H1 (cell line): Measurements from ENCODE around the gene RGS9. TPM values are rescaled to one million over a fixed set of nuclear protein-coding genes. Genes with fewer than 3 reads are reported as not detected.

Source experiments
- BACH1 ChIP-seq: IDR thresholded peaks from 2 replicates; pipeline ENCODE4 v1.6.1; 2012; ENCODE audit warnings: low read length, improper control_type of control experiment
- CHD1 ChIP-seq: IDR thresholded peaks from 2 replicates; pipeline ENCODE4 v1.6.1; 2012; ENCODE audit warnings: low read depth, low read length, improper control_type of control experiment
- JUN ChIP-seq: IDR thresholded peaks from 2 replicates; pipeline ENCODE4 v1.6.1; 2011; ENCODE audit warnings: low read depth, mild to moderate bottlenecking, improper control_type of control experiment, low read length
- NRF1 ChIP-seq: IDR thresholded peaks from 2 replicates; pipeline ENCODE4 v1.6.1; 2011; ENCODE audit warnings: mild to moderate bottlenecking, low read depth, low read length, improper control_type of control experiment
- SRF ChIP-seq: IDR thresholded peaks from 2 replicates; pipeline ENCODE4 v1.6.1; 2011; ENCODE audit warnings: mild to moderate bottlenecking, low read depth, low read length, moderate library complexity
- SUZ12 ChIP-seq: fragments of 200-600 bp; sonication (generic); IDR thresholded peaks from 2 replicates; pipeline ENCODE4 v1.6.1; 2012; ENCODE audit warnings: mild to moderate bottlenecking, inconsistent platforms, low read length, moderate library complexity, mixed read lengths
- TAF7 ChIP-seq: optimal IDR thresholded peaks from 2 replicates; pipeline ENCODE3; 2011; ENCODE audit warnings: low read depth, mild to moderate bottlenecking, inconsistent platforms, low read length, moderate library complexity, borderline replicate concordance
- polyA plus RNA-seq, 7 experiments: library from polyadenylated mRNA; depleted of rRNA in 3 of 7; stranded (reverse) in 5 of 7; unstranded in 2 of 7; fragments of >200 nt in 5 of 7; fragments of 200-250 nt in 2 of 7; gene quantifications; 1 replicate in 5 of 7; 2 replicates in 1 of 7; 4 replicates in 1 of 7; pipeline versions ENCODE4 v1.2.1 to v1.2.3, GENCODE V29; 2011 to 2013; ENCODE audit warnings: missing spikeins in 2 of 7, mixed read lengths in 2 of 7
- total RNA-seq: library from RNA; stranded (reverse); fragmentation: NEBNext Ultra II Directional; extraction: Animal tissue kit (Norgen Biotek cat#: 25700); gene quantifications from 2 replicates; pipeline ENCODE4 v1.2.1, GENCODE V29; 2021
- TF ChIP-seq, protein P1 (sequence below): fragments of 300-600 bp; sonication (generic); IDR thresholded peaks from 2 replicates; pipeline ENCODE4 v1.7.1; 2012; ENCODE audit warnings: low read length, moderate library complexity, mild to moderate bottlenecking, inconsistent platforms; ENCODE audit not compliant: insufficient replicate concordance

RGS9 gene
- total and polyA plus RNA-seq, 2 of the 8 experiments (the other 6 are each of a cell fraction or from before 2014, with no cell fraction given): 8.9 to 20.5 TPM

DNA sequence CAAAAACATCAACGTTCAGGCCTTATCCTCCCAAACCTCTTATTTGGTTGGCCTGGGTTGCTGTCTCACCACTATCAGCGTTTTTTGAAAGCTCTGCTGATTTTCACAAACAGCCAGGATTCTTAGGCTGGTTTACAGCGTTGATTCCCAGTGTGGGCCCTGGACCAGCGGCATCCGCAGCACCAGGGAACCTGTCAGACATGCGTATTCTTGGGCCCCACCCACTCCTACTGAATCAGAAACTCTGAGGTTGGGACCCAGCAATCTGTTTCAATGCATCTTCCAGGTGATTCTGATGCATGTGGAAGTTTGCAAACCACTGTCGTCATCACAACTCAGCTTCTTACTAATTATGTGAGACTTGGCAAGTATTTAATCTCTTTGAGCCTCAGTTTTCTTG, 58.5 kb downstream of the RGS9 start (continued):
- TF ChIP-seq, protein P1, sequence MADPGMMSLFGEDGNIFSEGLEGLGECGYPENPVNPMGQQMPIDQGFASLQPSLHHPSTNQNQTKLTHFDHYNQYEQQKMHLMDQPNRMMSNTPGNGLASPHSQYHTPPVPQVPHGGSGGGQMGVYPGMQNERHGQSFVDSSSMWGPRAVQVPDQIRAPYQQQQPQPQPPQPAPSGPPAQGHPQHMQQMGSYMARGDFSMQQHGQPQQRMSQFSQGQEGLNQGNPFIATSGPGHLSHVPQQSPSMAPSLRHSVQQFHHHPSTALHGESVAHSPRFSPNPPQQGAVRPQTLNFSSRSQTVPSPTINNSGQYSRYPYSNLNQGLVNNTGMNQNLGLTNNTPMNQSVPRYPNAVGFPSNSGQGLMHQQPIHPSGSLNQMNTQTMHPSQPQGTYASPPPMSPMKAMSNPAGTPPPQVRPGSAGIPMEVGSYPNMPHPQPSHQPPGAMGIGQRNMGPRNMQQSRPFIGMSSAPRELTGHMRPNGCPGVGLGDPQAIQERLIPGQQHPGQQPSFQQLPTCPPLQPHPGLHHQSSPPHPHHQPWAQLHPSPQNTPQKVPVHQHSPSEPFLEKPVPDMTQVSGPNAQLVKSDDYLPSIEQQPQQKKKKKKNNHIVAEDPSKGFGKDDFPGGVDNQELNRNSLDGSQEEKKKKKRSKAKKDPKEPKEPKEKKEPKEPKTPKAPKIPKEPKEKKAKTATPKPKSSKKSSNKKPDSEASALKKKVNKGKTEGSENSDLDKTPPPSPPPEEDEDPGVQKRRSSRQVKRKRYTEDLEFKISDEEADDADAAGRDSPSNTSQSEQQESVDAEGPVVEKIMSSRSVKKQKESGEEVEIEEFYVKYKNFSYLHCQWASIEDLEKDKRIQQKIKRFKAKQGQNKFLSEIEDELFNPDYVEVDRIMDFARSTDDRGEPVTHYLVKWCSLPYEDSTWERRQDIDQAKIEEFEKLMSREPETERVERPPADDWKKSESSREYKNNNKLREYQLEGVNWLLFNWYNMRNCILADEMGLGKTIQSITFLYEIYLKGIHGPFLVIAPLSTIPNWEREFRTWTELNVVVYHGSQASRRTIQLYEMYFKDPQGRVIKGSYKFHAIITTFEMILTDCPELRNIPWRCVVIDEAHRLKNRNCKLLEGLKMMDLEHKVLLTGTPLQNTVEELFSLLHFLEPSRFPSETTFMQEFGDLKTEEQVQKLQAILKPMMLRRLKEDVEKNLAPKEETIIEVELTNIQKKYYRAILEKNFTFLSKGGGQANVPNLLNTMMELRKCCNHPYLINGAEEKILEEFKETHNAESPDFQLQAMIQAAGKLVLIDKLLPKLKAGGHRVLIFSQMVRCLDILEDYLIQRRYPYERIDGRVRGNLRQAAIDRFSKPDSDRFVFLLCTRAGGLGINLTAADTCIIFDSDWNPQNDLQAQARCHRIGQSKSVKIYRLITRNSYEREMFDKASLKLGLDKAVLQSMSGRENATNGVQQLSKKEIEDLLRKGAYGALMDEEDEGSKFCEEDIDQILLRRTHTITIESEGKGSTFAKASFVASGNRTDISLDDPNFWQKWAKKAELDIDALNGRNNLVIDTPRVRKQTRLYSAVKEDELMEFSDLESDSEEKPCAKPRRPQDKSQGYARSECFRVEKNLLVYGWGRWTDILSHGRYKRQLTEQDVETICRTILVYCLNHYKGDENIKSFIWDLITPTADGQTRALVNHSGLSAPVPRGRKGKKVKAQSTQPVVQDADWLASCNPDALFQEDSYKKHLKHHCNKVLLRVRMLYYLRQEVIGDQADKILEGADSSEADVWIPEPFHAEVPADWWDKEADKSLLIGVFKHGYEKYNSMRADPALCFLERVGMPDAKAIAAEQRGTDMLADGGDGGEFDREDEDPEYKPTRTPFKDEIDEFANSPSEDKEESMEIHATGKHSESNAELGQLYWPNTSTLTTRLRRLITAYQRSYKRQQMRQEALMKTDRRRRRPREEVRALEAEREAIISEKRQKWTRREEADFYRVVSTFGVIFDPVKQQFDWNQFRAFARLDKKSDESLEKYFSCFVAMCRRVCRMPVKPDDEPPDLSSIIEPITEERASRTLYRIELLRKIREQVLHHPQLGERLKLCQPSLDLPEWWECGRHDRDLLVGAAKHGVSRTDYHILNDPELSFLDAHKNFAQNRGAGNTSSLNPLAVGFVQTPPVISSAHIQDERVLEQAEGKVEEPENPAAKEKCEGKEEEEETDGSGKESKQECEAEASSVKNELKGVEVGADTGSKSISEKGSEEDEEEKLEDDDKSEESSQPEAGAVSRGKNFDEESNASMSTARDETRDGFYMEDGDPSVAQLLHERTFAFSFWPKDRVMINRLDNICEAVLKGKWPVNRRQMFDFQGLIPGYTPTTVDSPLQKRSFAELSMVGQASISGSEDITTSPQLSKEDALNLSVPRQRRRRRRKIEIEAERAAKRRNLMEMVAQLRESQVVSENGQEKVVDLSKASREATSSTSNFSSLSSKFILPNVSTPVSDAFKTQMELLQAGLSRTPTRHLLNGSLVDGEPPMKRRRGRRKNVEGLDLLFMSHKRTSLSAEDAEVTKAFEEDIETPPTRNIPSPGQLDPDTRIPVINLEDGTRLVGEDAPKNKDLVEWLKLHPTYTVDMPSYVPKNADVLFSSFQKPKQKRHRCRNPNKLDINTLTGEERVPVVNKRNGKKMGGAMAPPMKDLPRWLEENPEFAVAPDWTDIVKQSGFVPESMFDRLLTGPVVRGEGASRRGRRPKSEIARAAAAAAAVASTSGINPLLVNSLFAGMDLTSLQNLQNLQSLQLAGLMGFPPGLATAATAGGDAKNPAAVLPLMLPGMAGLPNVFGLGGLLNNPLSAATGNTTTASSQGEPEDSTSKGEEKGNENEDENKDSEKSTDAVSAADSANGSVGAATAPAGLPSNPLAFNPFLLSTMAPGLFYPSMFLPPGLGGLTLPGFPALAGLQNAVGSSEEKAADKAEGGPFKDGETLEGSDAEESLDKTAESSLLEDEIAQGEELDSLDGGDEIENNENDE: no peak
- TF ChIP-seq CHD1 (no peak), BACH1 (no peak), SUZ12 (no peak), NRF1 (no peak), SRF (no peak), TAF7 (no peak), JUN (no peak)
